Measurements from ENCODE around the gene SRXN1. TPM values are rescaled to one million over a fixed set of nuclear protein-coding genes. Genes with fewer than 3 reads are reported as not detected.
A peak's percentile ranks its signal among the peaks of the same experiment; 100 is the strongest.

The SRXN1 gene
- total RNA-seq, 2 experiments from 2014 or later: 8.9 to 9.3 TPM

DNA sequence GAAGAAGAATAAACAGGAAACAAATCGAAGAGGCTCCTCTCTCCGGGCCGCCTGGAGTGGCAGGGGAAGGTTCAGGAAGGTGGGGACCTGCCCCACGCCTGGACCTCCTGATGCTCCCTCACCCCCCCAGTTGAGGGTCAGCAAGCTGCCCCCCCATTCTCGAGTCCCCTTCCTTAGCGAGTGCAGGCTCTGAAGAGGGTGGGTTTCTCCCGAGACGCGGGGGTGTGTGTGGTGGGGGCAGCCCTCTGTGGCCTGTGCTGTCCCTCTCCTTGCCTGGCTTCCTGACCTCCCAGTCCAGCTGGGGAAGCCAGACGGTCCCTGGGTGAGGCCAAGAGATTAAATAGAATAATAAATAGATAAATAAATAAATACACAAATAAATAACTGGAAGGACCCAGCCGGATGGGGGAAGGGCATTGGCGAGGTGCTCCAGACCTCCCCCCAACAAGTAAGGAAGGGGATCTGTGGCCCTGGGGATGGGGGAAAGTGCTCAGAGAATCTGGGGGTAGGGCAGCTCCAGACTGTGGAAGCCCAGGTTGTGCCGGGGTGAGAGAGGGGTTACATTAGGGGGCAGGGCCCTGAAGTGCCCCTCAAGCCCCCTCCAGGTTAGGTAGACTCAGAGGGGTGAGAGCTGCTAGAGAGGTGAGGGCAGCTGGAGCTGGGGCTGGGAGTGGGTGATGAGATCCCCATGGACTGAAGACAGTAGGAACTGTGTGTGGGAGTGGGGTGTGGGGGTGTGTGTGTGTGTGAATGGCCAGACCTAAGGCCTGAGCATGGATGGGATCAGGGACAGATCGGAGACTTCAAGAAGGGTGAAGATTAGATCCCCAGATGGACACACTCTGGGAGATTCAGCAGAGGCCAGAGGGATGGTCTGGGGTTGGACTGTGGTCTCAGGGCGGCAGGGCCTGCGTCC is 9.5 kb upstream of the SRXN1 start:
- no peak overlapping the region for H3K4me3 Mint-ChIP-seq
- ATAC-seq: no peak
- H3K27me3 Mint-ChIP-seq (ENCODE audit: low read depth): peaks cover 65% of the 10 kb centered on the region
- peak overlapping the region; percentile 66 for H3K27ac Mint-ChIP-seq
- peaks cover 1% of the 10 kb centered on the region for H3K36me3 Mint-ChIP-seq (ENCODE audit: low read depth)
- no peak for DNase-seq
- ChIA-PET POLR2A (no interaction called here), CTCF (interaction anchor here (0.6 kb wide), 1 partner anchor 1551 kb away, joined by 3 read pairs; no protein-coding TSS in a partner anchor)
- peaks cover 8% of the 10 kb centered on the region for H3K4me1 Mint-ChIP-seq (ENCODE audit: low read depth)
- no peaks in the 10 kb centered on the region for H3K9me3 Mint-ChIP-seq (ENCODE audit: insufficient read depth)

DNA sequence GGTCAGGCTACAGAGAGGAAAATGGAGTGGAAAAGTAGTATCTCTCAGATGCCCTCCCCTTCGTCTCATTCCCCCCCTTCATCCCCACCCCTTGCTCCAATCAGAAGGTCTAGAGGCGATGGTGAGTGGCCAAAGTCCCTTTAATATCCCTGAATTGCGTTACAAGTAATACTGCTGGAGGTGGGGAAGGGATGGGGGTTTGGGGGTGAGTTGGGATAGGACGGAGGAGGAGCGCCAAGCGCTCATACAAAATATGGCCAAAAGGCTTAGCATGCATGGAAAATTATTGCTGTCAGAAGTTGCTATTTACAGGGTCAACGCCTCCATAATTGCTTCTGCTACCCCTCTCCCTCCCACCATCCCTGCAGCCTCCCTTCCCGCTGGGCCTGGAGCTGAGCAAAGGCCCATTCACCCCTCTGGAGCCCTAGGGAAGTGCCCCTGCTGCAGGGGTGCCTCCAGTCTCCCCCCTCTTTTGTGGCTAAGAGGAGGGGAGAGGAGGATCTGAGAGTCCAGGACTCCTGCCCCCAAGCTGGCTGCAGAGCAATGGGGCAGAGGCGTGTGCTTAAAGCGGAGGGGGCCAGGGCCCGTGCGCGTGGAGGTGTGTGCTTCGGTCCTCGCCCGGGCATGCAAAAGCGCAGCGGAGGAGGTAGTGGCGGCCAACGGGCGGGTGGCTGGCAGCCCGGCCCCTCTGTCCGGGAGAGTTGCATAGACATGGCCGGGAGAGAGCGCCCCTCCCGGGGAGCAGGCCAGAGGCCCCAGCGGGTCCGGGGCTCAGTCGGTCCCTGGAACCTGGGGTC is 8.7 kb upstream of the SRXN1 start:
- Mint-ChIP-seq H3K36me3 (ENCODE audit: low read depth) (peaks cover 1% of the 10 kb centered on the region), H3K9me3 (ENCODE audit: insufficient read depth) (no peaks in the 10 kb centered on the region), H3K27ac (no peak overlapping the region), H3K4me1 (ENCODE audit: low read depth) (peaks cover 8% of the 10 kb centered on the region), H3K4me3 (no peak overlapping the region), H3K27me3 (ENCODE audit: low read depth) (peaks cover 64% of the 10 kb centered on the region)
- CTCF ChIA-PET: interaction anchor here (1.3 kb wide), 1 partner anchor 16 kb away, joined by 4 read pairs; no protein-coding TSS in a partner anchor
- DNase-seq (no peak), ATAC-seq (no peak)
- POLR2A ChIA-PET: no interaction called here

DNA sequence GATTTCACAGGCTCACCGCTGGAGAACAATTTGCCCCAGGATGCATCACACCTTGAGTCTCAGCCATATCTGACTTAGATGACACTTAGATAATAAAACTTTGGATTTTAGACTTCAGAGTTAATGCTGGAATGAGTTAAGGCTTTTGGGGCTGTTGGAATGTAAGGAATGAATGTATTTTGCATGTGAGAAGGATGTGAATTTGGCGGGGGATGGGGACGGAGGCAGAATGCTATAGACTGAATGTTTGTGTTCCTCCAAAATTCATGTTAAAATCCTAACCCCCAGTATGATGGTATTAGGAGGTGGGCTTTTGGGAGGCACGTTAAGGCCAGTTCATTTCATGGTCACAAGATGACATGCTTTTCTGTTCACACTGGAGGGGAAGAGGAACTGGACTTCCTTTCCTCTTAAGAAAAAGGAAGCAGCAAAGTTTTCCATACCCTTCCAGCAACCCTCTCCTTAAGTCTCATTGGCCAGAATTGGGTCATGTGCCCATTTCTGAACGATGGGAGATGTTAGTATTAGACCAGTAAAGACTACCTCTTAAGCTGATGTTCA is 5.8 kb upstream of the SRXN1 start:
- POLR2A ChIA-PET: no interaction called here
- H3K4me1 Mint-ChIP-seq (ENCODE audit: low read depth): peaks cover 11% of the 10 kb centered on the region
- H3K36me3 Mint-ChIP-seq (ENCODE audit: low read depth): no peaks in the 10 kb centered on the region
- H3K27ac Mint-ChIP-seq: no peak overlapping the region
- DNase-seq (no peak), ATAC-seq (no peak)
- peaks cover 65% of the 10 kb centered on the region for H3K27me3 Mint-ChIP-seq (ENCODE audit: low read depth)
- CTCF ChIA-PET: interaction anchor here (1.8 kb wide), 1 partner anchor 13 kb away, joined by 6 read pairs; no protein-coding TSS in a partner anchor
- no peaks in the 10 kb centered on the region for H3K9me3 Mint-ChIP-seq (ENCODE audit: insufficient read depth)
- H3K4me3 Mint-ChIP-seq: no peak overlapping the region

DNA sequence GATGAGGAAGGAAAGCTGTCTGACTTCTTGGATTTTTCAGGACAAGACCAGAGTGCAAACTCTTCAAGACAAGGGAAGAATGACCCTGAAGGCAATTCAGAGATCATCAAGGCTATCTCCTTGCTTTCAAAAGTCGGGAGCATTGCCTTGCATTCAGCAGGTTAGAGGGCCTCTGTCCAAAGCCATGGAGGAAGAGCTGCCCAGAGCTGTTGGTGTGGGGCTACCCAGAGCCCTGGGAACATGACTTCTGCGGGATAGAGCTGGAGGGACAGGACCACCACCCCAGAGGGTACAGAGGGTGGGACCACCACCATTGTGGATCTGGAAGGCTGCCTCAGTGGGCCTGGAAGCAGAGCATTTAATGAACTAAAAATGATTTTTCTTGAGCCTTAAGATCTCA is 5.2 kb upstream of the SRXN1 start:
- Mint-ChIP-seq H3K4me3 (no peak overlapping the region), H3K36me3 (ENCODE audit: low read depth) (no peaks in the 10 kb centered on the region), H3K4me1 (ENCODE audit: low read depth) (peaks cover 12% of the 10 kb centered on the region), H3K27me3 (ENCODE audit: low read depth) (peaks cover 59% of the 10 kb centered on the region), H3K27ac (no peak overlapping the region), H3K9me3 (ENCODE audit: insufficient read depth) (no peaks in the 10 kb centered on the region)
- ChIA-PET CTCF (interaction anchor here (1.8 to 2.4 kb wide), 2 partner anchors 9 to 13 kb away, joined by 6 to 12 read pairs; no protein-coding TSS in a partner anchor), POLR2A (no interaction called here)
- no peak for ATAC-seq
- DNase-seq: no peak

DNA sequence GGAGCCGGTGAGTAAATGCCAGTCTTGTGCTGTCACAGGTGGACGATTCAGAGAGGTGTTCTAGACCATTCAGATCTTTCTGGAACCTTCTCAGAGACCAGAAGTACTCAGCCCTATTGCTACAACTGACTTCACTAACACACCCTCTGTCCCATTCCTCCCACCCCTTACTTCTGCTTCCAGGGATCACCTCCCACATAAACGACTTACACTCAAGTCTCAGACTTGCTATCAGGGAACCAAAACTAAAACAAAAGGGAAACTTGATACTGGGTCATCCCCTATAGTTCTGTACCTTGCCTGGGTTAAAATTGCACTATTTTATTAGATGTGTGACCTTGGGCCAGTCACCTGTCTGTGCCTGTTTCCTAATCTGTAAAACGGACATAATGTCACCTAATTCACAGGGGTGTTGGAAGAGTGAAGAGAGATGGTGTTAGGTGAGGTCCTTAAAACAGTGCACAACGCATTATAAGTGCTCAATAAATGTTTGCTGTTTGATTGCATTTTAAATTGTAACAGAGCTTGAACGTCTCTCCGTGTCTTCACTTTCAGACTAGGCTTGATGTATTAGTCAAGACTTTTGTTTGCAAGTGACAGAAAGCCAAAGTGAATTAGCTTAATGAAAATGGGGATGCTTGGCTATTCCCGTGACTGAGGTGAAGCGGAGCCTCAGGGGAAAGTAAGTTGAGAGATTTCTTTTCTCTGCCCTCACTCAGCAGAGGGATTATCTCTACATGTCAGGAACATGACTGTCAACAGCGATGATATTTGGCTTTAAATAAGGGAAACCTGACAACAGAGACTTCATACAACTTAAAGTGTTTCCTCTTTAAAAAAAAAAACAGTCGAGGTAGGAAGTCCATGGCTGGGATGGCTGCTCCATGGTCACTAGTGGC is 3.0 kb upstream of the SRXN1 start:
- no peaks in the 10 kb centered on the region for H3K36me3 Mint-ChIP-seq (ENCODE audit: low read depth)
- H3K27me3 Mint-ChIP-seq (ENCODE audit: low read depth): peaks cover 40% of the 10 kb centered on the region
- H3K4me3 Mint-ChIP-seq: no peak overlapping the region
- peaks cover 18% of the 10 kb centered on the region for H3K4me1 Mint-ChIP-seq (ENCODE audit: low read depth)
- DNase-seq: no peak
- H3K27ac Mint-ChIP-seq: no peak overlapping the region
- no peaks in the 10 kb centered on the region for H3K9me3 Mint-ChIP-seq (ENCODE audit: insufficient read depth)
- ChIA-PET POLR2A (no interaction called here), CTCF (interaction anchor here (1.2 to 2.4 kb wide), 3 partner anchors 10 to 11 kb away, joined by 3 to 12 read pairs (median 5); no protein-coding TSS in a partner anchor)
- no peak for ATAC-seq

DNA sequence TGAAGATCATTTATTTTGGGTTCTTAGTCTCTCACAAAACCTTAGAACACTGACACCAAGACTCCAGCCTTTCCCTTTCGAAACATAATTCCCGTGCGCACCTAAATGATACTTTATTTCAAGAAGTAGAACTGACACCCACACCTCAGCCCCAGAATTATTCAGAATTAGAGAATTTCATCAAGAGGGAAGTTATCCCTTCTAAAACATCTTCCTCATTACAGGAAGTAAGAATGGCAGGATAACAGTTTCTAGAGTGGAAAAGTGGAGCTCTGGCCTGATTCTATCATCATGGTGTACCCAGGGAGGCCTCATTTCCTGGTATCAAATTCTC is 1.4 kb upstream of the SRXN1 start:
- ChIA-PET POLR2A (no interaction called here), CTCF (interaction anchor here (1.2 to 1.6 kb wide), 2 partner anchors 9 to 13 kb away, joined by 3 to 5 read pairs; no protein-coding TSS in a partner anchor)
- ATAC-seq (no peak), DNase-seq (no peak)
- peaks cover 5% of the 10 kb centered on the region for H3K36me3 Mint-ChIP-seq (ENCODE audit: low read depth)
- peak overlapping the region; percentile 16 for H3K4me3 Mint-ChIP-seq
- peaks cover 29% of the 10 kb centered on the region for H3K27me3 Mint-ChIP-seq (ENCODE audit: low read depth)
- H3K27ac Mint-ChIP-seq: no peak overlapping the region
- H3K4me1 Mint-ChIP-seq (ENCODE audit: low read depth): peaks cover 18% of the 10 kb centered on the region
- no peaks in the 10 kb centered on the region for H3K9me3 Mint-ChIP-seq (ENCODE audit: insufficient read depth)

DNA sequence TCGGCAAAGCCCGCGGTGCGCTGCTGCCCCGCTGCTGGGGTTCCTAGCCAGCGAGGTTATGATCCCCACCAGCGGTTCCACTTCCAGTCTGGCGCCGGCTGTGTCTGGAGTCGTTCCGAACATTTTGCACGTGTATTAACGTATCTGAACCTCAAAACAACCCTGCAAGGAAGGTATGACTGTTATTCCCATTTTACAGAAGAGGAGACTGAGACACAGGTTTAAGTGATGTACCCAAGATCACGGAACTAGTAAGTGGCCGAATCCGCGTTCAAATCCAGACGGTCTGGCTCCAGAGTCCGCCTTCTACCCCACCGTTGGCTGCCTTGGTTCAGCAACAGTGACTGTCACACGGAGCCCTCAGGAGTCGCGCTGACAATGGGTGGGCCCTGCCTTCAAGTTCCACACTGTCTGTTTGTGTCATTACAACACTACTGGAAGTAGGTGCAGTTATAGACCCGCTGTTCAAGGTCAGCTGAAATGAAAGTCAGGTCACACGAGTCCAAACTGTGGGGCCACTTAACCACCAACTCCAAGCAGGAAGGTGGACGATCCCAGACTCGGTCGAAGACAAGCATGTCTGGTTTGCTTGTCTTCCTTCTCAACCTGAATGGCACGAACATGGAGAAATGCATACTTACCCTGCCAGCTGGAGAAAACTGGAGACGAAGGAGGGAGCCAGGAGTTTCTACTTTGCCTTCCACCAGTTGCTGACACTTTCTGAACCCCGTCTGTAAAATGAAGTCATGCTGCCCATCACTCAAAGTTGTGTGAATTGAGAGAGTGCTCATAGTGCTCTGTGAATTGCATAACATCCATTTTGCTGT is 803 bp upstream of the SRXN1 start:
- H3K9me3 Mint-ChIP-seq (ENCODE audit: insufficient read depth): no peaks in the 10 kb centered on the region
- peaks cover 8% of the 10 kb centered on the region for H3K36me3 Mint-ChIP-seq (ENCODE audit: low read depth)
- peak overlapping the region; percentile 73 for H3K4me3 Mint-ChIP-seq
- ChIA-PET CTCF (interaction anchor here (1.6 kb wide), 1 partner anchor 8 kb away, joined by 5 read pairs; no protein-coding TSS in a partner anchor), POLR2A (no interaction called here)
- H3K4me1 Mint-ChIP-seq (ENCODE audit: low read depth): peaks cover 18% of the 10 kb centered on the region
- peaks cover 24% of the 10 kb centered on the region for H3K27me3 Mint-ChIP-seq (ENCODE audit: low read depth)
- DNase-seq (no peak), ATAC-seq (no peak)
- peak overlapping the region; percentile 62 for H3K27ac Mint-ChIP-seq

DNA sequence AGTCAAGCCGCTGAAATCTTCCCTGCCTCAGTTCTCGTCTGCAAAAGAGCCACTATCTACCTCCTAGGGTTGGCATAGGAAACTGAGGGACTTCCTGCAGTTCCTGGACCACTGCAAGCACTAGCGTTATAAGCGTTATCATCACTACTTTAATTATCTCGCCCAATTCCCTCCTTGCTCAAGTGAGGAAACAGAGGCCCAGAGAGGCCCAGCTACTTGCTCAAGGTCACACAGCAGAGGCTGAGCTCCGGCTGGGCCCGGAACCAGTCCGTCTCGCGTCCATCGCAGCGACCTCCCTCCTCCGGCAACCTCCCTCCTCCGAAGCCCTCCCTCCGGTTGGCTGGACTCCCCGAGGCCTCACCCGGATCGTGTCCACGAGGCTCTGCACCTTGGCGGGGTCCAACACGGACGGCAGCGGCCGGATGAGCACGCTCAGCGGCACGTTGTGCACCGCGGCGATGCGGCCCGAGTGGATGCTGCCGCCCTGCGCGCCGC is 338 bp downstream of the SRXN1 start:
- peaks cover 18% of the 10 kb centered on the region for H3K4me1 Mint-ChIP-seq (ENCODE audit: low read depth)
- CTCF ChIA-PET: interaction anchor here (0.6 kb wide), 1 partner anchor 15 kb away, joined by 3 read pairs; no protein-coding TSS in a partner anchor
- H3K27me3 Mint-ChIP-seq (ENCODE audit: low read depth): peaks cover 15% of the 10 kb centered on the region
- peak overlapping the region; percentile 75 for H3K4me3 Mint-ChIP-seq
- peak overlapping the region; percentile 69 for H3K27ac Mint-ChIP-seq
- no peaks in the 10 kb centered on the region for H3K9me3 Mint-ChIP-seq (ENCODE audit: insufficient read depth)
- POLR2A ChIA-PET: no interaction called here
- peaks cover 12% of the 10 kb centered on the region for H3K36me3 Mint-ChIP-seq (ENCODE audit: low read depth)
- DNase-seq: no peak
- no peak for ATAC-seq

DNA sequence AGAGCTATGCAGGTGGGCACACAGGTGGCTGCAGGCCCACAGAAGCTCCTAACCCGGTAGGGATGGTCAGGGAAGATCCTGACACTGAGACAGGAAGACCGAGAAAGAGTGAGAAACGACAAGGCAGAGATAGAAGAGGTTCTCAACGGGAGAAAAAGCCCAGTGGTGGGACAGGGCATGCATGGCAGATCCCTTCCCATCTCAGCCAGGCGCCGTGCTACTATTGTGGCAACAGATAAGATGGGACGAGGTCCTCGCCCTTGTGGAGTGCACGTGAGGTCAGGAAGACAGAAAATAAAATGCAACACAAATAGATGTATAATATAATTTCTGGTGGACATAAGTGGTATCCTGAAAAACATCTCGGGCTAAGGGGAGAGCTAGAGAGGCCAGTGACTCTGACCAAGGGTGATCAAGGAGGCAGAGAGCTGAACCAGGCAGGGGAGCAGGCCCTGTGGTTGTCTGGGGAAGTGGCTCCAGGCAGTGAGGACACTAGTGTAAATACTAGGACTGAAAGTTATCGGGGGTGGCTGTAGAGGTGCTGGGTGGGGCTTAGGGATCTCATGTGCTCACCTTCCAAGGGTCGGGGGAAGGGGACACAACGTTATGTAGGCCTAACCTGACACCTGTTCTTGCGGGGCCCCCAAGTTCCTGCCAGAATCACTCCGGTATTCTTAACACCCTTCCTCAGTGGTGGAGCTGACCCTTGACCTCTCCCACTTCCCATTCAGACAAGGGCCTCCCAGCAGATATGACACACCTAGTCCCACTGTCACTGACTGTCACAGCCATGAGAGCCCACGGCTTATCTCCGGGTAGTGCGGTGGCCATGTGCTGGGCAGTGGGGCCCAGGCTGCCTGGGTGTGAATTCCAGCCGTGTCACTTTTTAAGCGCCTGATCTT is 1.0 kb downstream of the SRXN1 start:
- H3K4me1 Mint-ChIP-seq (ENCODE audit: low read depth): peaks cover 18% of the 10 kb centered on the region
- peak overlapping the region; percentile 69 for H3K27ac Mint-ChIP-seq
- ATAC-seq: no peak
- CTCF ChIA-PET: interaction anchor here (0.6 to 1.1 kb wide), 2 partner anchors 15 to 108 kb away, joined by 3 read pairs; partner anchors contain the start of gene CSNK2A1
- POLR2A ChIA-PET: no interaction called here
- no peak for DNase-seq
- peak overlapping the region; percentile 75 for H3K4me3 Mint-ChIP-seq
- H3K27me3 Mint-ChIP-seq (ENCODE audit: low read depth): peaks cover 15% of the 10 kb centered on the region
- H3K9me3 Mint-ChIP-seq (ENCODE audit: insufficient read depth): no peaks in the 10 kb centered on the region
- peaks cover 13% of the 10 kb centered on the region for H3K36me3 Mint-ChIP-seq (ENCODE audit: low read depth)

Data from activated CD8-positive, alpha-beta T cell treated with anti-CD3 and anti-CD28 coated beads, Interleukin-2, amount 10 ng/mL, durations not matched to agents 7 days and 5 days (primary cell).